Measurements from ENCODE around the gene SEBOX.

Gene SEBOX

GRCh38 chr17:28317966-28318758 lies 46.8 kb downstream of the SEBOX start:
- TF ChIP-seq CTCF (IDR thresholded peaks at IDR 0.05): no peak
- no peak for TF ChIP-seq ZFX (IDR thresholded peaks at IDR 0.05; ENCODE audit: borderline replicate concordance)
- H3K27ac ChIP-seq: peak overlapping the region; percentile 85

DNA sequence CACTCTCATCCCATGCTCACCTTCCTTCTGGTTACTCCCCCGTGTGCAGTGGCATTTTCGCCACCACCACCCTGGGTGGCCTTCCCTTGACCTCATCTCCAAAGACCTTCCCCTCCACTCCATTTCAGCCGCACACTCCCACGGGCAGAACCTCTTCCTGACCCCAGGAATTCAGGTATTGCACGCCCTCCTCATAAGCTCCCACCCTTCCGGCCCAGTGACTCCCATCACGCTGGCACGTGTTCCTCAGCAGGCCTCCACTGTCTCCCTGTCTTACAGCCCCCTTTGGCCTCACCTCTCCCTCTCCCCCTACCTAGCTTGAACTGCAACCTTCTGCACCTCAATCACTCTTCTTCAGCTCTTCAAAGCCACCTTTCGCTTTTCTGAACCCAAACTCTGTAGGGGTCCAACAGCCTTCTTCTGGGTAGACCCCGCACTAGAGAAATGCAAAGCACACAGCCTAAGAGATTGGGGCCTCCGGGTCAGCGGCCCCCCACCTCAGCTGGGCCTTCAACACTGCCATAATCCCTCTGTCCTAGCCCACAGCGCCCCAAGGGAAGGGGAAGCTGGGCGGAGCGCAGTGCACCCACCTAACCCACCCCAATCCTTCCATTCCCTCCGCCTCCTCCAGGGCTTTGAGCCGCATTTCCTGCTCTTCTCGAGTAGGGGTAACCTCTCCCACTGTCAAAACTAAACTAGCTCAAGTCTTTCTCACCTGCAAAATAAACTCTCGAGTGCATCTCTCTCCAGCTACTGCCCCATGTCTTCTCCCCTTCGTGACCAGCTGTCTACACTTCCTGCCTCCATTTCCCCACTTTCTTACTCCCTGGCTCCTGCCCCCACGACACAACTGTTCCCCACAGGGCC lies 47.7 kb downstream of the SEBOX start:
- H3K27ac ChIP-seq: peak overlapping the region; percentile 85
- no peak for TF ChIP-seq CTCF (IDR thresholded peaks at IDR 0.05)
- TF ChIP-seq ZFX (IDR thresholded peaks at IDR 0.05; ENCODE audit: borderline replicate concordance): no peak

DNA sequence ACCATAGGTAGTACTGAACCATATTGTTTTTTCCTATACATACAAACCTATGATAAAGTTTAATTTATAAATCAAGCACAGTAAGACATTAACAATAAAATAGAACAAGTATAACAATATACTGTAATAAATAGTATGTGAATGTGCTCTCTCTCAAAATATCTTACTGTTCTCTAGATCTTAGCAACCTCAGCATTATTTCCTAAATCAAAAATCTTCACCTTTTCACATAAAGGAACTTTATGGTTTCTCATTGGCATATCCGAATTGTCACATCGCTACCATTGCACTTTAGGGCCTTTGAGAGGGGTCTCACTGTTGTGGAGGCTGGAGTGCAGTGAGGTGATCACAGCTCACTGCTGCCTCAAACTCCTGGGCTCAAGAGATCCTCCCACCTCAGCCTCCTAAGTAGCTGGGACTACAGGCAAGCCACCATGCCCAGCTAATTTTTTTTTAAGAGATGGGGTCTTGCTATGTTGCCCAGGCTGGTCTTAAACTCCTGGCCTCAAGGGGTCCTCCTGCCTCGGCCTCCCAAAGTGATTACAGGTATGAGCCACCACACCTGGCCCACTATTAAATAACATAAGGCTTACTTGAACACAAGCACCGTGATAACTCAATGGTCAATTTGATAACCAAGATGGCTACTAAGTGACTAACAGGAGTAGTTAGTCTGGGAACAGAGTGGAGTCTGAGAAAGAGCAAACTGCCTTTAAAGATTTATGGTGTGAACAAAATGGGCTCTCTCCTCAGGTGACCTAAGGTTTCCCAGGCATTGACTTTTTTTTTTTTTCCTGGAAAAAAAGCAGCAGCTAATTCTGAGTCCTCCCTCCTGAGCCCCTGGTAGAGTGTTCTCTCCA lies 48.9 kb downstream of the SEBOX start:
- no peak for TF ChIP-seq CTCF (IDR thresholded peaks at IDR 0.05)
- TF ChIP-seq ZFX (IDR thresholded peaks at IDR 0.05; ENCODE audit: borderline replicate concordance): no peak

DNA sequence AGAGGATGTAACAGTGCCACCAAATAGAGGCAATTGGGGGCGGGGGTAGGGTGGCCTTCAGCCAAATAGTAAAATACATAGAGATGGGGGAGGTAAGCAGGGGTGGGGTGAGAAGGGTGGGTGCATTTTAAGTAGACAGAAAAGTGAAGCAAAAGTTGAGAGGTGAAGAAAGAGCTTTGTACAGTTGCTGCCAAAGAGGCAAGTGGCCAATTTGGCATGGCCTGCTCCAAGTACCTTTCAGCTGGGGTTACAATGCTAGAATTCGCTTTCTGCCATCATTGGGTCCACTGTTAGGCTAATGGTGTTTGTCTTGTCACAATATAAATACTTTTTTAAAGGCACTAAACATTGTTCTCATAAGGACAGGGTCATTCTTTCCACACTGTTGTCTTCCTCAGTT lies 51.2 kb downstream of the SEBOX start:
- TF ChIP-seq CTCF (IDR thresholded peaks at IDR 0.05) (no peak), ZFX (IDR thresholded peaks at IDR 0.05; ENCODE audit: borderline replicate concordance) (no peak)
- no peak overlapping the region for H3K27ac ChIP-seq

More for the DNA sequence above, 48.9 kb downstream of the SEBOX start:
- H3K27ac ChIP-seq: no peak overlapping the region
